ENCODE results near the gene DDRGK1. TPM values are rescaled to one million over a fixed set of nuclear protein-coding genes. Genes with fewer than 3 reads are reported as not detected.
A peak's percentile ranks its signal among the peaks of the same experiment; 100 is the strongest.
"Not testable (repeated sequence)": the region's sequence is repeated elsewhere in the genome, so short reads cannot be mapped to it uniquely, and the experiment has no call there.

DDRGK1 gene
- total RNA-seq, 6 experiments from 2014 or later: 30.3 to 68.3 (median 31.5) TPM

DNA sequence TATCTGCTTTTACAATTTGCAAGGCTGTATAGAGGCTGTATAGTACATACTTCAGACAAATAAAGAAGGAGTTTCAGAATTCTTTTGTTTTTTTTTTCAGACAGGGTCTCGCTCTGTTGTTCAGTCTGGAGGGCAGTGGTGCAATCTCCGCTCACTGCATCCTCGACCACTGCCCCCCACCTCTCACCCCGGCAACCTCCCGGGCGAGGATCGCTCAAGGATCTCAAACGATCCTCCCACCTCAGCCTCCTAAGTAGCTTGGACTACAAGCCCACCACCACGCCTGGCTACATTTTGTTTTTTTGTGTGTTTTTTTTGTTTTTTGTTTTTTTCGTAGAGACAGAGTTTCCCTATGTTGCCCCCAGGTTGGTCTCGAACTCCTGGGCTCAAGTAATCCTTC, 46.7 kb downstream of the DDRGK1 start:
- H3K4me1 Mint-ChIP-seq (ENCODE audit: low read depth): peaks cover 20% of the 10 kb centered on the region
- H3K9me3 Mint-ChIP-seq: no peaks in the 10 kb centered on the region
- peak overlapping the region; percentile 71 for H3K27ac Mint-ChIP-seq
- H3K27me3 Mint-ChIP-seq (ENCODE audit: insufficient read depth): peaks cover 4% of the 10 kb centered on the region
- H3K36me3 Mint-ChIP-seq (ENCODE audit: low read depth): peaks cover 12% of the 10 kb centered on the region; the same call in 1 of the 2 replicates
- TF ChIP-seq CTCF (IDR thresholded peaks at IDR 0.05): no peak
- peak overlapping the region; percentile 99 for H3K4me3 Mint-ChIP-seq
- no peak for DNase-seq

GRCh38 chr20:3156811-3157619, 47.5 kb downstream of the DDRGK1 start:
- Mint-ChIP-seq H3K4me3 (peak overlapping the region; percentile 99), H3K9me3 (no peaks in the 10 kb centered on the region), H3K27me3 (ENCODE audit: insufficient read depth) (peaks cover 4% of the 10 kb centered on the region), H3K27ac (peak overlapping the region; percentile 71), H3K4me1 (ENCODE audit: low read depth) (peaks cover 26% of the 10 kb centered on the region), H3K36me3 (ENCODE audit: low read depth) (peaks cover 12% of the 10 kb centered on the region; the same call in 1 of the 2 replicates)
- no peak for DNase-seq
- TF ChIP-seq CTCF (IDR thresholded peaks at IDR 0.05): no peak

DNA sequence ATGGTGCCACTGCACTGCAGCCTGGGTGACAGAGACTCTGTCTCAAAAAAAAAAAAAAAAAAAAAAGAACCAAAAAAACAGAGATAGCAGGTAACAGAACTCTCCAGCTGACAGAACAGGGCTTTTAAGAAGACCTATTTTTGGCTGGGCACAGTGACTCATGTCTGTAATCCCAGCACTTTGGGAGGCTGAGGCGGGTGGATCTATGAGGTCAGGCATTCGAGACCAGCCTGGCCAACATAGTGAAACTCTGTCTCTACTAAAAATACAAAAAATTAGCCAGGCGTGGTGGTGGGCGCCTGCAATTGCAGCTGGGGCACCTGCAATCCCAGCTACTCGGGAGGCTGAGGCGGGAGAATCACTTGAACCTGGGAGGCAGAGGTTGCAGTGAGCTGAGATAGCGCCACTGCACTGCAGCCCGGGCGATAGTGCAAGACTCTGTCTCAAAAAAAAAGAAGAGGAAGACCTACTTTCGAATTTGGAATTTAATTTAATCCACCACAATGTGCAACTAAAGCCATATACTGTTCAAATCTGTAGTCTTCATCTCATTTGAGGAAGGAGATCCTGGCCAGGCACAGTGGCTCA, 52.3 kb downstream of the DDRGK1 start:
- peaks cover 20% of the 10 kb centered on the region for H3K36me3 Mint-ChIP-seq (ENCODE audit: low read depth)
- H3K4me1 Mint-ChIP-seq (ENCODE audit: low read depth): peaks cover 21% of the 10 kb centered on the region
- not testable (repeated sequence) for H3K9me3 Mint-ChIP-seq; H3K27me3 Mint-ChIP-seq (ENCODE audit: insufficient read depth); H3K4me3 Mint-ChIP-seq
- peak overlapping the region; percentile 40; the same call in 1 of the 2 replicates for H3K27ac Mint-ChIP-seq
- peak; percentile 36 for DNase-seq

- no peak for TF ChIP-seq CTCF (IDR thresholded peaks at IDR 0.05)
- Mint-ChIP-seq H3K27ac (no peak overlapping the region), H3K27me3 (ENCODE audit: insufficient read depth) (no peaks in the 10 kb centered on the region), H3K9me3 (no peaks in the 10 kb centered on the region), H3K4me3 (no peak overlapping the region), H3K4me1 (ENCODE audit: low read depth) (peaks cover 11% of the 10 kb centered on the region), H3K36me3 (ENCODE audit: low read depth) (peaks cover 29% of the 10 kb centered on the region)
- no peak for DNase-seq
These were observed 53.6 kb downstream of the DDRGK1 start for GRCh38 chr20:3150908-3151307.

- Mint-ChIP-seq H3K9me3 (no peaks in the 10 kb centered on the region), H3K4me3 (no peak overlapping the region), H3K36me3 (ENCODE audit: low read depth) (peaks cover 41% of the 10 kb centered on the region), H3K27ac (no peak overlapping the region), H3K4me1 (ENCODE audit: low read depth) (peaks cover 4% of the 10 kb centered on the region), H3K27me3 (ENCODE audit: insufficient read depth) (no peaks in the 10 kb centered on the region)
- TF ChIP-seq CTCF (IDR thresholded peaks at IDR 0.05): no peak
- DNase-seq: no peak
These were observed 57.6 kb downstream of the DDRGK1 start for GRCh38 chr20:3146732-3147341.

DNA sequence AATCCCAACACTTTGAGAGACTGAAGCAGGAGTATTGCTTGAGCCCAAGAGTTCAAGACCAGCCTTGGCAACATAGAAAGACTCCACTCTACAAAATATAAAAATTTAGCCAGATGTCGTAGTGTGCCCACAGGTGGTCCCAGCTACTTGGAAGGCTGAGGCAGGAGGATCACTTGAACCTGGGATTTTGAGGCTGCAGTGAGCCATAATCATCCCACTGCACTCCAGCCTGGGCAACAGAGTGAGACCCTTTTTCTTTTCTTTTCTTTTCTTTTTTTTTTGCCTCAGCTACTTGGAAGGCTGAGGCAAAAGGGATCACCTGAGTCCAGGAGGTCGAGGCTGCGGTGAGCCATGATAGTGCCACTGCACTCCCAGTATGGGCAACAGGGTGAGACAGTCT, 62.7 kb downstream of the DDRGK1 start:
- Mint-ChIP-seq H3K9me3 (no peaks in the 10 kb centered on the region), H3K4me1 (ENCODE audit: low read depth) (no peaks in the 10 kb centered on the region), H3K36me3 (ENCODE audit: low read depth) (peaks cover 17% of the 10 kb centered on the region), H3K27ac (no peak overlapping the region), H3K27me3 (ENCODE audit: insufficient read depth) (no peaks in the 10 kb centered on the region), H3K4me3 (no peak overlapping the region)
- no peak for TF ChIP-seq CTCF (IDR thresholded peaks at IDR 0.05)
- no peak for DNase-seq
